ENCODE results near the gene MEAF6. TPM values are rescaled to one million over a fixed set of nuclear protein-coding genes. Genes with fewer than 3 reads are reported as not detected.

MEAF6 gene
- total RNA-seq, 1 donor from 2014 or later = 127 TPM

DNA sequence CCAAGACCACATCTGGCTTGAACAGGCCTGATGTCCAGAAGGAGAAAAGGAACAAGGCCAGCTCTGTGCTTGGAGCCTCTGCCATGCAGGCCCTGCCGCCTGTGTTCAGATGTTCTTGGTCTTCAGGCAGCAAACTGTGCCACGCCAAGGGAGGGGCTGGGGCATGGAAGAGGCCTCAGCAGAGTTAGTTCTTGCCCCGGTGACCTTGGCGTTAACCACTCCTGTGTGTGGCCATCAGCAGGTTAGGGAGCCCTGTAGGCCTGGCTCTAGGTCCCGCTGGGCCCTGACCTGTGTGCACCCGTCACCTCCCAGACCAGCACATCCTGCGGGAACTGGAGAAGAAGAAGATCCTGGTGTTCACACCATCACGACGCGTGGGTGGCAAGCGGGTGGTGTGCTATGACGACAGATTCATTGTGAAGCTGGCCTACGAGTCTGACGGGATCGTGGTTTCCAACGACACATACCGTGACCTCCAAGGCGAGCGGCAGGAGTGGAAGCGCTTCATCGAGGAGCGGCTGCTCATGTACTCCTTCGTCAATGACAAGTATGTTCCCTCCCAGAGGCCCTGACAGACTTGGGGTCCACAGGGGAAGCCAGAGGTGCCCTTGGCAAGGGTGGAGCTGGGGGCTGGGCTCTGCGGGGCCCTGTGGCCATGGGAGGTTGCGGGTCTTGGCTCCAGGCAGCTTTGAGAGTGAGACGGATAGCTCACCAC lies 33.1 kb downstream of the MEAF6 start:
- Histone ChIP-seq H3K4me2 (no peak overlapping the region), H3F3A (ENCODE audit: low read depth) (no peaks in the 10 kb centered on the region), H3K4me1 (no peaks in the 10 kb centered on the region), H3K4me3 (no peak overlapping the region), H3K36me3 (no peaks in the 10 kb centered on the region), H4K20me1 (ENCODE audit: low read depth) (peaks cover 3% of the 10 kb centered on the region), H2AFZ (replicated peaks) (no peak overlapping the region), H3K9ac (no peak overlapping the region), H3K27ac (no peak overlapping the region), H3K27me3 (no peaks in the 10 kb centered on the region), H3K9me3 (ENCODE audit: low read depth) (no peaks in the 10 kb centered on the region), H3K79me2 (ENCODE audit: low read depth) (no peaks in the 10 kb centered on the region)
- Mint-ChIP-seq H3K27me3 (ENCODE audit: insufficient read depth, low read depth) (peaks cover 3% of the 10 kb centered on the region), H3K36me3 (no peaks in the 10 kb centered on the region), H3K27ac (no peak overlapping the region), H3K9me3 (no peaks in the 10 kb centered on the region), H3K4me3 (no peak overlapping the region), H3K4me1 (peaks cover 19% of the 10 kb centered on the region)
- no peak for TF ChIP-seq EZH2 (IDR thresholded peaks at IDR 0.05)
- TF ChIP-seq, protein P1, sequence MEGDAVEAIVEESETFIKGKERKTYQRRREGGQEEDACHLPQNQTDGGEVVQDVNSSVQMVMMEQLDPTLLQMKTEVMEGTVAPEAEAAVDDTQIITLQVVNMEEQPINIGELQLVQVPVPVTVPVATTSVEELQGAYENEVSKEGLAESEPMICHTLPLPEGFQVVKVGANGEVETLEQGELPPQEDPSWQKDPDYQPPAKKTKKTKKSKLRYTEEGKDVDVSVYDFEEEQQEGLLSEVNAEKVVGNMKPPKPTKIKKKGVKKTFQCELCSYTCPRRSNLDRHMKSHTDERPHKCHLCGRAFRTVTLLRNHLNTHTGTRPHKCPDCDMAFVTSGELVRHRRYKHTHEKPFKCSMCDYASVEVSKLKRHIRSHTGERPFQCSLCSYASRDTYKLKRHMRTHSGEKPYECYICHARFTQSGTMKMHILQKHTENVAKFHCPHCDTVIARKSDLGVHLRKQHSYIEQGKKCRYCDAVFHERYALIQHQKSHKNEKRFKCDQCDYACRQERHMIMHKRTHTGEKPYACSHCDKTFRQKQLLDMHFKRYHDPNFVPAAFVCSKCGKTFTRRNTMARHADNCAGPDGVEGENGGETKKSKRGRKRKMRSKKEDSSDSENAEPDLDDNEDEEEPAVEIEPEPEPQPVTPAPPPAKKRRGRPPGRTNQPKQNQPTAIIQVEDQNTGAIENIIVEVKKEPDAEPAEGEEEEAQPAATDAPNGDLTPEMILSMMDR (IDR thresholded peaks at IDR 0.05) = no peak
- no peak for TF ChIP-seq EZH2phosphoT487 (IDR thresholded peaks at IDR 0.05)
- DNase-seq (ENCODE audit: low spot score) = no peak

- no peak overlapping the region for H3K4me3 Mint-ChIP-seq
- DNase-seq (ENCODE audit: low spot score) = no peak
- Histone ChIP-seq H3K9me3 (ENCODE audit: low read depth) (no peaks in the 10 kb centered on the region), H3F3A (ENCODE audit: low read depth) (no peaks in the 10 kb centered on the region), H4K20me1 (ENCODE audit: low read depth) (peaks cover 3% of the 10 kb centered on the region), H3K27me3 (no peaks in the 10 kb centered on the region), H3K4me1 (no peaks in the 10 kb centered on the region), H3K4me3 (no peak overlapping the region), H3K36me3 (no peaks in the 10 kb centered on the region), H3K4me2 (no peak overlapping the region), H3K27ac (no peak overlapping the region), H3K79me2 (ENCODE audit: low read depth) (no peaks in the 10 kb centered on the region), H2AFZ (replicated peaks) (no peak overlapping the region), H3K9ac (no peak overlapping the region)
- H3K27ac Mint-ChIP-seq = no peak overlapping the region
- H3K36me3 Mint-ChIP-seq = no peaks in the 10 kb centered on the region
- H3K4me1 Mint-ChIP-seq = peaks cover 23% of the 10 kb centered on the region
- TF ChIP-seq, protein P1 (IDR thresholded peaks at IDR 0.05) = no peak
- TF ChIP-seq EZH2phosphoT487 (IDR thresholded peaks at IDR 0.05) (no peak), EZH2 (IDR thresholded peaks at IDR 0.05) (no peak)
- no peaks in the 10 kb centered on the region for H3K9me3 Mint-ChIP-seq
- peaks cover 3% of the 10 kb centered on the region for H3K27me3 Mint-ChIP-seq (ENCODE audit: insufficient read depth, low read depth)
These were observed 33.8 kb downstream of the MEAF6 start for GRCh38 chr1:37480581-37481288.

- peaks cover 25% of the 10 kb centered on the region for H3K4me1 Mint-ChIP-seq
- Histone ChIP-seq H3K9me3 (ENCODE audit: low read depth) (no peaks in the 10 kb centered on the region), H4K20me1 (ENCODE audit: low read depth) (peaks cover 3% of the 10 kb centered on the region), H3K9ac (no peak overlapping the region), H3K79me2 (ENCODE audit: low read depth) (no peaks in the 10 kb centered on the region), H3K27ac (no peak overlapping the region), H3K4me2 (no peak overlapping the region), H2AFZ (replicated peaks) (no peak overlapping the region), H3K27me3 (peaks cover 3% of the 10 kb centered on the region), H3F3A (ENCODE audit: low read depth) (no peaks in the 10 kb centered on the region), H3K4me1 (peaks cover 1% of the 10 kb centered on the region), H3K4me3 (no peak overlapping the region), H3K36me3 (no peaks in the 10 kb centered on the region)
- no peaks in the 10 kb centered on the region for H3K36me3 Mint-ChIP-seq
- peaks cover 4% of the 10 kb centered on the region for H3K27me3 Mint-ChIP-seq (ENCODE audit: insufficient read depth, low read depth)
- no peaks in the 10 kb centered on the region for H3K9me3 Mint-ChIP-seq
- no peak overlapping the region for H3K4me3 Mint-ChIP-seq
- TF ChIP-seq EZH2 (IDR thresholded peaks at IDR 0.05) = no peak
- TF ChIP-seq, protein P1 (IDR thresholded peaks at IDR 0.05) = no peak
- no peak for TF ChIP-seq EZH2phosphoT487 (IDR thresholded peaks at IDR 0.05)
- H3K27ac Mint-ChIP-seq = no peak overlapping the region
- no peak for DNase-seq (ENCODE audit: low spot score)
These were observed 34.5 kb downstream of the MEAF6 start for GRCh38 chr1:37480125-37480466.
